Natural killer cell (primary cell): ENCODE data around the gene RFX6. TPM values are rescaled to one million over a fixed set of nuclear protein-coding genes. Genes with fewer than 3 reads are reported as not detected.

Source experiments
- ATAC-seq, 3 donors: fragments of 150-1000 bp in 2 of 3; fragments of 200-7000 bp in 1 of 3; cut with Tn5 transposase; 1 replicate in 1 of 3; 2 replicates in 2 of 3; pipeline ENCODE4 v1.10.0; 2021; ENCODE audit warnings: mild to moderate bottlenecking in 2 of 3, moderate library complexity in 2 of 3
- DNase-seq, 2 donors: peaks; one replicate each; pipeline versions ENCODE4 v3.0.0 to v3.0.0-alpha.2; 2013 to 2021; ENCODE audit warnings: mixed read lengths in 1 of 2
- H3K27ac ChIP-seq: one replicate; pipeline ENCODE4 v1.5.1; 2013; ENCODE audit warnings: mild to moderate bottlenecking, low read length
- H3K27me3 ChIP-seq: one replicate; pipeline ENCODE4 v1.6.1; 2013; ENCODE audit warnings: low read length; ENCODE audit not compliant: control insufficient read depth, insufficient read depth
- H3K36me3 ChIP-seq: one replicate; pipeline ENCODE4 v1.6.1; 2013; ENCODE audit warnings: low read length; ENCODE audit not compliant: control insufficient read depth, insufficient read depth
- H3K4me1 ChIP-seq: one replicate; pipeline ENCODE4 v1.6.1; 2013; ENCODE audit warnings: low read length; ENCODE audit not compliant: control insufficient read depth, insufficient read depth
- H3K4me3 ChIP-seq: one replicate; pipeline ENCODE4 v1.5.1; 2013; ENCODE audit warnings: low read length
- H3K9me3 ChIP-seq: one replicate; pipeline ENCODE4 v1.6.1; 2013; ENCODE audit warnings: low read length; ENCODE audit not compliant: control insufficient read depth, insufficient read depth
- H3K27ac Mint-ChIP-seq, 2 donors: one replicate each; pipeline ENCODE4 v1.8.0; 2022; ENCODE audit warnings: mild to moderate bottlenecking in 2 of 2, mixed read lengths in 2 of 2, moderate library complexity in 1 of 2
- H3K27me3 Mint-ChIP-seq, 2 donors: one replicate each; pipeline ENCODE4 v1.8.0; 2022; ENCODE audit warnings: low read depth in 2 of 2, mixed read lengths in 2 of 2
- H3K36me3 Mint-ChIP-seq: one replicate; pipeline ENCODE4 v1.8.0; 2022; ENCODE audit warnings: mixed read lengths
- H3K4me1 Mint-ChIP-seq, 2 donors: one replicate each; pipeline ENCODE4 v1.8.0; 2022; ENCODE audit warnings: mixed read lengths in 2 of 2
- H3K4me3 Mint-ChIP-seq: one replicate; pipeline ENCODE4 v1.8.0; 2022; ENCODE audit warnings: mild to moderate bottlenecking, moderate library complexity, mixed read lengths
- H3K9me3 Mint-ChIP-seq, 2 donors: one replicate each; pipeline ENCODE4 v1.8.0; 2022; ENCODE audit warnings: mixed read lengths in 2 of 2
- WGBS: methylation state at CpG from one replicate; pipeline ENCODE4 v1.1.7; 2013; ENCODE audit warnings: missing lambda C conversion rate; ENCODE audit not compliant: insufficient coverage; 5-methylcytosine and 5-hydroxymethylcytosine counted together
- intact Hi-C: fragments of 100-400 bp; cut with micrococcal nuclease; formaldehyde crosslinking; loops from one replicate; pipeline ENCODE4 v1.14.2; 2022
- total RNA-seq, 4 donors: library from RNA; stranded (reverse); fragments of 120-200 nt in 1 of 4; gene quantifications; one replicate each; pipeline versions ENCODE4 v1.2.3 to v1.2.4, GENCODE V29; 2013 to 2022
- TF ChIP-seq, protein P1 (sequence below): fragments of 200-600 bp; IDR thresholded peaks from one replicate; pipeline ENCODE4 v1.8.0; 2022; ENCODE audit warnings: antibody characterized with exemption

RFX6 gene
- total RNA-seq, 3 donors from 2014 or later (not counting 1 experiment from before 2014, with no cell fraction given), result not detected

DNA sequence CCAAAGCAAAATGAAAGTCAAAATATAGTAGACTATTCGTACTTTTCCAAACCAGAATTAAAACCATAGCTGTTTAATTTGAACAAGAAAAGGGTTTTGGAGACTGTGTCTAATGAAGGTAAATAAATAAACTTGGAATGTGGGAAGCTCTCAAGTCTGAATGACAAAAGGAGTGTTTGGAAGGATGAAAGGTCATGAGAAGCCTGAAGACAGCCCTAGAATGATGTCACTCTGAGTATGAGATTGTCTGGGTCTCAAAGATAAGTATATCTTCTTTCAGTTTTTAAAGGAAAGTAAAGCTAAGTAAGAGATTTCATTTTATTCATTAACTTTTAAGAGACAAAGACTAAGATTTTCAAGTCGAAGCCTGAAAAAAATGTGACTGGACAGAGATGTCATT, 72.9 kb downstream of the RFX6 start:
- 50% methylated on average over 1 of the region's 2 CpGs for WGBS
- H3K4me3 Mint-ChIP-seq, result no peak overlapping the region
- TF ChIP-seq, protein P1, sequence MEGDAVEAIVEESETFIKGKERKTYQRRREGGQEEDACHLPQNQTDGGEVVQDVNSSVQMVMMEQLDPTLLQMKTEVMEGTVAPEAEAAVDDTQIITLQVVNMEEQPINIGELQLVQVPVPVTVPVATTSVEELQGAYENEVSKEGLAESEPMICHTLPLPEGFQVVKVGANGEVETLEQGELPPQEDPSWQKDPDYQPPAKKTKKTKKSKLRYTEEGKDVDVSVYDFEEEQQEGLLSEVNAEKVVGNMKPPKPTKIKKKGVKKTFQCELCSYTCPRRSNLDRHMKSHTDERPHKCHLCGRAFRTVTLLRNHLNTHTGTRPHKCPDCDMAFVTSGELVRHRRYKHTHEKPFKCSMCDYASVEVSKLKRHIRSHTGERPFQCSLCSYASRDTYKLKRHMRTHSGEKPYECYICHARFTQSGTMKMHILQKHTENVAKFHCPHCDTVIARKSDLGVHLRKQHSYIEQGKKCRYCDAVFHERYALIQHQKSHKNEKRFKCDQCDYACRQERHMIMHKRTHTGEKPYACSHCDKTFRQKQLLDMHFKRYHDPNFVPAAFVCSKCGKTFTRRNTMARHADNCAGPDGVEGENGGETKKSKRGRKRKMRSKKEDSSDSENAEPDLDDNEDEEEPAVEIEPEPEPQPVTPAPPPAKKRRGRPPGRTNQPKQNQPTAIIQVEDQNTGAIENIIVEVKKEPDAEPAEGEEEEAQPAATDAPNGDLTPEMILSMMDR, result no peak

DNA sequence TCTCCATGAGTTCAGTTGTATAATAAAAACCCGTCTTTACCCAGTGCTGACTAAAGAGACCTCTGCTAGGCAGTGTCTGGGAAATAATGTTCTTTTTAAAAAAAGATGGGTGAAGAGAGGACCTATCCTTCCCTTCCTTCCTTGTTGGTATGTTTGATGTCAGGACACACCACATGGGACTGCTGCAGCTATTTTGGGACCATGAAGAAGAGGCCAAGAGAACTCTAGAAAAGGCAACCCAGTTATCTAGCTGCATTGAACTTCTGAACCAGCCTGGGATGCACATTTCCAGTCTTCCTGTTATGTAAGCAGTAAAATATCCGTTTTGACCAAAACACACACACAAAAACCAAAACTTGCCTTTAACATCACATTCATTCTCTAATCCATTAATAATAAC, 77.3 kb downstream of the RFX6 start:
- WGBS, result 69% methylated on average over 2 of the region's 2 CpGs
- no peaks in the 10 kb centered on the region for H3K27me3 ChIP-seq

More for the DNA sequence above, 72.9 kb downstream of the RFX6 start:
- Histone ChIP-seq H3K27ac (no peak overlapping the region), H3K27me3 (no peaks in the 10 kb centered on the region), H3K4me3 (no peak overlapping the region), H3K9me3 (no peaks in the 10 kb centered on the region), H3K4me1 (no peaks in the 10 kb centered on the region), H3K36me3 (no peaks in the 10 kb centered on the region)
- H3K36me3 Mint-ChIP-seq, result no peaks in the 10 kb centered on the region
- no peak for ATAC-seq
- no peak overlapping the region for H3K27ac Mint-ChIP-seq
- no peak for DNase-seq
- intact Hi-C loops, result no loop called here
- no peaks in the 10 kb centered on the region for H3K27me3 Mint-ChIP-seq
- H3K4me1 Mint-ChIP-seq, result no peaks in the 10 kb centered on the region
- peaks cover 0 to 2% of the 10 kb centered on the region in 2 donors for H3K9me3 Mint-ChIP-seq

DNA sequence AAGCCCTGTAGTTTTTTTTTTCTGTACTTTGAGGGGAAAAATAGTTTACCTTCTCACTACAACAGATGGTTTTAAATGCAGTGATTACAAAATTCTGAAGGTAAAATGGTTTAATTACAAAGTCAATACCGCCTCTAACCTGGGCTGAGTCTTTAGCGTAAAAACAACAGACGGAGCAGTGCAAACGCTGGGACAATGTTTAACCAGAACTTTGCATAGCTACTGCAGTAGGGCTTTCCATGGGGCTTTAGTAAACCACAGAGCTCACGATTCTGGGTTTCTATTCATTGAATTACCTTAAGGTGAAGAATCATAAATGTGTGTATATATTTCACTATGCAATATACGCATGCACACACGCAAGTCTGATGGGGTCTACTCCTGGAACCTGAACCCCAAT, 77.9 kb downstream of the RFX6 start:
- no peaks in the 10 kb centered on the region for H3K36me3 ChIP-seq
- DNase-seq, result no peak
- no peak overlapping the region for H3K4me3 Mint-ChIP-seq
- no peaks in the 10 kb centered on the region for H3K4me1 Mint-ChIP-seq
- no peak overlapping the region for H3K27ac ChIP-seq
- no peaks in the 10 kb centered on the region for H3K9me3 ChIP-seq
- H3K4me1 ChIP-seq, result no peaks in the 10 kb centered on the region
- WGBS, result 88% methylated on average over 7 of the region's 7 CpGs
- H3K27me3 ChIP-seq, result no peaks in the 10 kb centered on the region
- H3K9me3 Mint-ChIP-seq, result peaks cover 0 to 2% of the 10 kb centered on the region in 2 donors
- TF ChIP-seq, protein P1, result no peak
- intact Hi-C loops, result no loop called here
- H3K27ac Mint-ChIP-seq, result no peak overlapping the region
- H3K36me3 Mint-ChIP-seq, result no peaks in the 10 kb centered on the region
- H3K4me3 ChIP-seq, result no peak overlapping the region
- no peak for ATAC-seq
- no peaks in the 10 kb centered on the region for H3K27me3 Mint-ChIP-seq

More for the DNA sequence above, 77.3 kb downstream of the RFX6 start:
- no peaks in the 10 kb centered on the region for H3K36me3 Mint-ChIP-seq
- TF ChIP-seq, protein P1, result no peak
- H3K27ac Mint-ChIP-seq, result no peak overlapping the region
- H3K36me3 ChIP-seq, result no peaks in the 10 kb centered on the region
- no peak overlapping the region for H3K4me3 ChIP-seq
- ATAC-seq, result no peak
- H3K4me1 ChIP-seq, result no peaks in the 10 kb centered on the region
- H3K27ac ChIP-seq, result no peak overlapping the region
- H3K4me1 Mint-ChIP-seq, result no peaks in the 10 kb centered on the region
- H3K9me3 ChIP-seq, result no peaks in the 10 kb centered on the region
- H3K4me3 Mint-ChIP-seq, result no peak overlapping the region
- H3K9me3 Mint-ChIP-seq, result peaks cover 0 to 2% of the 10 kb centered on the region in 2 donors
- intact Hi-C loops, result no loop called here
- no peak for DNase-seq
- H3K27me3 Mint-ChIP-seq, result no peaks in the 10 kb centered on the region

DNA sequence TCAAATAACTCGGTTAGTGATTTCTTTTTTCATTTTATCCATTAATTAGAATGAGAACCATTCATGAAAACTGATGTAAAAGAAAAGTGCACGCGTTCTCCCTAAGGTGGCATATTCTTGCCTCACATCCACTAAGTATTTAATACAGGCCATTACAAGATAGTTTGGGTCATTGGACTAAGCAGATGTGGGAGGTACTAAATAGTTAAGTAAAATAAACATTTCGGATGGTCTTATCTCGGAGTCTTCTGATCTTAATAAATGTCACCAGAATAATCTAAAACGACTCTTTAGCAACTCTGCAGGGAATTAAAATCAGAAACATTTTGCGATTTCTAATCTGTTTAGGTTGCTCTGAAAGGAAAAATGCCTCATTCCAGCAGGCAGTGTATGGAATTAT, 78.7 kb downstream of the RFX6 start:
- intact Hi-C loops, result no loop called here
- WGBS, result 84% methylated on average over 3 of the region's 7 CpGs
- Mint-ChIP-seq H3K27me3 (no peaks in the 10 kb centered on the region), H3K27ac (no peak overlapping the region), H3K4me3 (no peak overlapping the region), H3K9me3 (peaks cover 0 to 2% of the 10 kb centered on the region in 2 donors), H3K36me3 (no peaks in the 10 kb centered on the region), H3K4me1 (no peaks in the 10 kb centered on the region)
- H3K27me3 ChIP-seq, result no peaks in the 10 kb centered on the region
- no peaks in the 10 kb centered on the region for H3K4me1 ChIP-seq
- no peaks in the 10 kb centered on the region for H3K9me3 ChIP-seq
- H3K27ac ChIP-seq, result no peak overlapping the region
- no peak overlapping the region for H3K4me3 ChIP-seq
- no peaks in the 10 kb centered on the region for H3K36me3 ChIP-seq
- DNase-seq, result no peak
- no peak for ATAC-seq
- TF ChIP-seq, protein P1, result no peak
